Measurements from ENCODE around the gene THADA.

DNA sequence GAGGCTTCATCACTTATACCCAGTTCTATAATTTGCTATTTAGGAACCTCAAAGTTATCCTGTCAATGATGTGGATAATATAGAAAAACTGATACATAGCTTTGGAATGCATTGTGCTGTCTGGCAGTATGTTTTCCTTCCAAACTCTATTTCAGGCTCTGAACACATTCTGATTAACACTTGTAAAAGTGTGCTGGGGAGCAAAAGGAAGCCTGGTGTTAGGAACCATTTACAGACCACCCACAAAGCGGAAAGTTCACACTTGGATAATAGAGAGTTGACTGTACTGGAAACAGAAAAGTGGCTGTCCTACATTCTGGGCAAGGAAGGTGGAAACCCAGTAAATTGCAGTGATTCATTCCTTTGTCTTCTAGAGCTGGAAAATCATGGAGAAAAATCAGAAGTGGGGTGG lies 254.9 kb downstream of the THADA start:
- TF ChIP-seq CTCF (IDR thresholded peaks at IDR 0.05) = no peak
- TF ChIP-seq EZH2phosphoT487 (IDR thresholded peaks at IDR 0.05) = no peak
- TF ChIP-seq EZH2 (IDR thresholded peaks at IDR 0.05) = no peak

All from neural progenitor cell (in vitro differentiated cells).